GM21381 (cell line): ENCODE results near the gene CR1.
A peak's percentile ranks its signal among the peaks of the same experiment; 100 is the strongest.
"Not testable (repeated sequence)": the region's sequence is repeated elsewhere in the genome, so short reads cannot be mapped to it uniquely, and the experiment has no call there.

Source experiments
- ATAC-seq: cut with Tn5 transposase; IDR thresholded peaks from one replicate; pipeline ENCODE4 v1.9.1; 2021; ENCODE audit warnings: mild to moderate bottlenecking, moderate library complexity; ENCODE audit not compliant: unreplicated experiment

CR1 gene

GRCh38 chr1:207638487-207639145 lies 142.7 kb downstream of the CR1 start:
- not testable (repeated sequence) for ATAC-seq

DNA sequence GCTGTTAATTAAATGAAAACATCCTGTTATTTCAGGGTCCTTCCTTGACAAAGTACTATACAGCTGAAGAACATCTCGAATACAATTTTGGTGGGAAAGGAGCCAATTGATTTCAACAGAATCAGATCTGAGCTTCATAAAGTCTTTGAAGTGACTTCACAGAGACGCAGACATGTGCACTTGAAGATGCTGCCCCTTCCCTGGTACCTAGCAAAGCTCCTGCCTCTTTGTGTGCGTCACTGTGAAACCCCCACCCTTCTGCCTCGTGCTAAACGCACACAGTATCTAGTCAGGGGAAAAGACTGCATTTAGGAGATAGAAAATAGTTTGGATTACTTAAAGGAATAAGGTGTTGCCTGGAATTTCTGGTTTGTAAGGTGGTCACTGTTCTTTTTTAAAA lies 143.4 kb downstream of the CR1 start:
- not testable (repeated sequence) for ATAC-seq

- no peak for ATAC-seq
Observed at GRCh38 chr1:207644166-207644851, 148.4 kb downstream of the CR1 start.

GRCh38 chr1:207644852-207645634 lies 149.1 kb downstream of the CR1 start, which contains the start of gene CR1L:
Gene CR1L (plus strand): TSS chr1:207645133. CDS start chr1:207645234, 101 bp downstream.
- peak; percentile 87 for ATAC-seq

- no peak for ATAC-seq
Observed at GRCh38 chr1:207645635-207646081, 149.7 kb downstream of the CR1 start.

GRCh38 chr1:207646171-207646570 lies 150.2 kb downstream of the CR1 start:
- no peak for ATAC-seq

- no peak for ATAC-seq
Observed at GRCh38 chr1:207646944-207647579, 151.1 kb downstream of the CR1 start.

- no peak for ATAC-seq
Observed at GRCh38 chr1:207647671-207648333, 151.8 kb downstream of the CR1 start.

DNA sequence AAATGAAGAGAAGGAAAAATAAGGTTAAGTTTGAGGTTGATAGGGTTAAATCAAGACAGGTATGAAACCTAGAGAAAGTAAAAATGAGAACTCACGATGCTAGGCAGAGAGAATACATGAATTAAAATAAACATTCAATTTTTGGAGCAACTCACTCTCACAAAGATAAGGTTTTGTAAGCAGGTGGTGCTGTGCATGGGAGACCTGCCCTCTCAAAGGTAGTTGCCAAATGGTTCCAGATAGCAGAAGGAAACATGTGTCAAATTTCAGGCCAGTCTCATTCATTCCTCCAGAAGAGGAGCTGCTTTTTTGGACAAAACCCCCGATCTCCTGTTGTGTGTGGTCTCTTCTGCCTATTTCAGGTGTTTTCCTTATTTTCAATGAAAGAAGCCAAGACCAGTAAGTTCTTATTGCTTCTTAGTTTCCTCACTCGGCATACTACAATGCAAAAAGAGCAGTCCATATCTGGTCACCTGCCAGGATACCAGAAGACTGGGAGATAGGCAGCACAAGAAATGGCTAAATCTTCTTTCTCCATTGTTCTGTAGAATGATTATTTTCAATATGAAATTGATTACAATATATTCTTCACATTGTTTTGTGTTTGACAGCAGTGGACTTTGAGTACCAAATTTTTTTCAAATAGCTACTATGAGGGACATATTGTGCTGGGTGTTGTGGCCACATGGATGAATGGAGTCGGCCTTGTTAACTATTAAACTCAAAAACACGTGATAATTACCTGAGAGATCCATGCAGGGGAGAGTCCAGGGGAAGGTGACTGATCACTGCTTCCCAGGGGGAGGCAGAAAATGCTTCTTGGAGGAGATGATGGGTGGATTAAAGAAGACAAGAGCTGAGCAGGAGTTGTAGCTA lies 152.6 kb downstream of the CR1 start:
- no peak for ATAC-seq

DNA sequence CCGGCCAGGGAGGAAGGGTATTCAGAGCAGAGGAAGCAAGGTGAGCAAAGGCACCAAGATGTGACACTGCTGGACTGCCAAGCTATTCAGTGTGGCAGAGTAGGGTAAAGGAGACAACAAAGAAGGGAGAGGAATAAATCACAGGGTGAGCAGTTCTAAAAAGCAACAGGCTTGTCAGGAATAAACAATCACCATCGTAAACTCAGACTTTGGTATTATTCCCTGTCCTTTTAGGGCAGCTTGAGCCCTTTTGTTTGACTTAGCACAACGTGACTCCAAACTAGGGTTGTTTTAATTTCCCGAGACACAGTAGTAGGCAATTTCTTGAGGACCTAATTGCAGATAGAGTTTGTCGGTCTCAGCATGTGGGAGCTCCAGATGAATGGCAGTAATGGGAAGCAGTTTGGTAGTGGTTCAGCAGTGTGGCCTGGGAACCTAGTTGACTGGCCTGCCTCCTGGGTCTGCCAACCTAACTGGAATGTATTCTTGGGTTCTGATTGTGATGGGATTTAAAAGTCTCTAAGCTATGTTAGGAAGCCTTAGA lies 153.3 kb downstream of the CR1 start:
- ATAC-seq: no peak

DNA sequence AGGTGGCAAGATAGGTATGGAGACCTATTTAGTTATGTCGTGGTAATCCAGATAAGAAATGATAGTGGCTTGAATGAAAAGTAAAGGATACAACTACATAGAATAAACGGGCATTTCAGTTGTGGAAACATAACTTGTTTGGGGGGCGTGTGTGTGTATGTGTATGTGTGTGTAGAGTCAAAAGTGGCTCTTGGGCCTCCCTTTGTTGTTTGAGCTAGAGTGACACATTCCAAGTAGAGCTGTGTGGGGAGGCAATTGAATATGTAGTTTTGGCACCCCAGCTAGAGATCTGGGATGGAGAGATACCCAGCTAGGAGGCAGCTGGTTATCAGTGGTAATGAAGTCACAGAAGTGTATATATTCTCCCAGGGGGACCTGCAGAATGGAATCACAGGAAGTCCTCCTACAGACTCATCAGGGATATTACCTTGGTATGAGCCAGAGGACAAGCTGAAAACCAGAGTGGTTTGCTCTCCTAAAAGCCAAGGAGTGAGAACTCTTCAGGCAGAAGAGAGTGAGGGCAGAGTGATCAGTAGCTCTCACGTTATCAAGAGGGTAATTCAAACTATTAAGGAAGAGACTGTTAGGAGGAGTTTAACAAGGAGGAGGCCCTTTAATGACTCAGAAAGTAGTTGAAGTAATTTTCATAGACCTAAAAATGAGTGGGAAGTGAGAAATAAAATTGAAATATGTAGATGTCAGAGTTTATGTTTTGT lies 154.1 kb downstream of the CR1 start:
- ATAC-seq: no peak

GRCh38 chr1:207651583-207651982 lies 155.6 kb downstream of the CR1 start:
- no peak for ATAC-seq

GRCh38 chr1:207654320-207654719 lies 158.4 kb downstream of the CR1 start:
- ATAC-seq: no peak

GRCh38 chr1:207658408-207658807 lies 162.5 kb downstream of the CR1 start:
- no peak for ATAC-seq

GRCh38 chr1:207658904-207659485 lies 163.0 kb downstream of the CR1 start:
- no peak for ATAC-seq

DNA sequence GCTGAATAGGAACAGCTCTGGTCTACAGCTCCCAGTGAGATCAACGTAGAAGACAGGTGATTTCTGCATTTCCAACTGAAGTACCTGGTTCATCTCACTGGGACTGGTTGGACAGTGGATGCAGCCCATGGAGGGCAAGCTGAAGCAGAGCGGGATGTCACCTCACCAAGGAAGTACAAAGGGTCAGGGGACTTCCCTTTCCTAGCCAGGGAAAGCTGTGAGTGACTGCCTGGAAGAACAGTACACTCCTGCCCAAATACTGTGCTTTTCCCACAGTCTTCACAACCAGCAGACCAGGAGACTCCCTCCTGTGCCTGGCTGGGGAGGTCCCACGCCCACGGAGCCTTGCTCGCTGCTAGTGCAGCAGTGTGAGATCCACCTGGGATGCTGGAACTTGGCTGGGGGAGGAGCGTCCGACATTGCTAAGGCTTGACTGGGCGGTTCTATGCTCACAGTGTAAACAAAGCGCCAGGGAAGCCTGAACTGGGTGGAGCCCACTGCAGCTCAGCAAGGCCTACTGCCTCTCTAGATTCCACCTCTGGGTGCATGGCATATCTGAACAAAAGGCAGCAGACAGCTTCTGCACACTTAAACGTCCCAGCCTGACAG lies 163.7 kb downstream of the CR1 start:
- no peak for ATAC-seq

DNA sequence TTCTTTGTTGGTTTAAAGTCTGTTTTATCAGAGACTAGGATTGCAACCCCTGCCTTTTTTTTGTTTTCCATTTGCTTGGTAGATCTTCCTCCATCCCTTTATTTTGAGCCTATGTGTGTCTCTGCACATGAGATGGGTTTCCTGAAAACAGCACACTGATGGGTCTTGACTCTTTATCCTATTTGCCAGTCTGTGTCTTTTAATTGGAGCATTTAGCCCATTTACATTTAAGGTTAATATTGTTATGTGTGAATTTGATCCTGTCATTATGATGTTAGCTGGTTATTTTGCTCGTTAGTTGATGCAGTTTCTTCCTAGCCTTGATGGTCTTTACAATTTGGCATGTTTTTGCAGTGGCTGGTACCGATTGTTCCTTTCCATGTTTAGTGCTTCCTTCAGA lies 165.5 kb downstream of the CR1 start:
- not testable (repeated sequence) for ATAC-seq

GRCh38 chr1:207666342-207666741 lies 170.4 kb downstream of the CR1 start:
- ATAC-seq: no peak
